Loucy (cell line): ENCODE data around the gene ABLIM1.

ENCODE experiments used
- H2AFZ ChIP-seq: fragments of 200-600 bp; sonication (generic); 2 replicates; pipeline ENCODE4 v1.6.0; 2016; ENCODE audit warnings: antibody characterized with exemption, mild to moderate bottlenecking, low read length, moderate library complexity
- H3F3A ChIP-seq: fragments of 200-600 bp; 2 replicates; pipeline ENCODE4 v1.6.0; 2016; ENCODE audit warnings: antibody characterized with exemption, low read depth, mild to moderate bottlenecking
- H3K27me3 ChIP-seq: fragments of 200-600 bp; sonication (generic); 2 replicates; pipeline ENCODE4 v1.6.1; 2014; ENCODE audit warnings: low read length, mild to moderate bottlenecking; ENCODE audit not compliant: insufficient read depth, poor library complexity, severe bottlenecking
- H3K36me3 ChIP-seq: fragments of 200-600 bp; sonication (generic); 2 replicates; pipeline ENCODE4 v1.6.1; 2016; ENCODE audit warnings: low read length; ENCODE audit not compliant: insufficient read depth
- H3K4me1 ChIP-seq: fragments of 200-600 bp; sonication (generic); 2 replicates; pipeline ENCODE4 v1.5.1; 2014; ENCODE audit warnings: low read length, mild to moderate bottlenecking; ENCODE audit not compliant: insufficient read depth, poor library complexity, severe bottlenecking
- H3K4me2 ChIP-seq: fragments of 200-600 bp; sonication (generic); 2 replicates; pipeline ENCODE4 v1.6.0; 2014; ENCODE audit warnings: antibody characterized with exemption, low read length, low read depth, mild to moderate bottlenecking; ENCODE audit not compliant: poor library complexity, severe bottlenecking
- H3K4me3 ChIP-seq: fragments of 200-600 bp; sonication (generic); 2 replicates; pipeline ENCODE4 v1.5.1; 2014; ENCODE audit warnings: low read length, mild to moderate bottlenecking, mixed read lengths; ENCODE audit not compliant: poor library complexity, severe bottlenecking
- H3K79me2 ChIP-seq: fragments of 200-600 bp; sonication (generic); 2 replicates; pipeline ENCODE4 v1.6.1; 2014; ENCODE audit warnings: low read length; ENCODE audit not compliant: insufficient read depth
- H3K9ac ChIP-seq: fragments of 200-600 bp; sonication (generic); 2 replicates; pipeline ENCODE4 v1.6.0; 2014; ENCODE audit warnings: mild to moderate bottlenecking, low read depth, low read length, moderate library complexity; ENCODE audit not compliant: poor library complexity, severe bottlenecking
- H3K9me2 ChIP-seq: fragments of 200-600 bp; sonication (generic); replicated peaks from 2 replicates; pipeline ENCODE4 v1.6.1; 2016; ENCODE audit warnings: low read depth, low read length, mixed read lengths
- H3K9me3 ChIP-seq: fragments of 200-600 bp; sonication (generic); 2 replicates; pipeline ENCODE4 v1.6.1; 2014; ENCODE audit warnings: mild to moderate bottlenecking, antibody characterized with exemption, low read length, low read depth; ENCODE audit not compliant: insufficient read depth
- H4K20me1 ChIP-seq: fragments of 200-600 bp; sonication (generic); 2 replicates; pipeline ENCODE4 v1.6.0; 2014; ENCODE audit warnings: antibody characterized with exemption, low read length, mild to moderate bottlenecking; ENCODE audit not compliant: insufficient read depth, poor library complexity, severe bottlenecking
- EZH2phosphoT487 ChIP-seq: fragments of 200-600 bp; IDR thresholded peaks from 2 replicates; pipeline ENCODE4 v1.6.1; 2018; ENCODE audit warnings: antibody characterized with exemption, mild to moderate bottlenecking, moderate library complexity, borderline replicate concordance
- TF ChIP-seq, protein P1 (sequence below): fragments of 200-600 bp; sonication (generic); conservative IDR thresholded peaks from 2 replicates; pipeline ENCODE4 v1.5.1; 2014; ENCODE audit warnings: mild to moderate bottlenecking, antibody characterized with exemption, low read length

The ABLIM1 gene

DNA sequence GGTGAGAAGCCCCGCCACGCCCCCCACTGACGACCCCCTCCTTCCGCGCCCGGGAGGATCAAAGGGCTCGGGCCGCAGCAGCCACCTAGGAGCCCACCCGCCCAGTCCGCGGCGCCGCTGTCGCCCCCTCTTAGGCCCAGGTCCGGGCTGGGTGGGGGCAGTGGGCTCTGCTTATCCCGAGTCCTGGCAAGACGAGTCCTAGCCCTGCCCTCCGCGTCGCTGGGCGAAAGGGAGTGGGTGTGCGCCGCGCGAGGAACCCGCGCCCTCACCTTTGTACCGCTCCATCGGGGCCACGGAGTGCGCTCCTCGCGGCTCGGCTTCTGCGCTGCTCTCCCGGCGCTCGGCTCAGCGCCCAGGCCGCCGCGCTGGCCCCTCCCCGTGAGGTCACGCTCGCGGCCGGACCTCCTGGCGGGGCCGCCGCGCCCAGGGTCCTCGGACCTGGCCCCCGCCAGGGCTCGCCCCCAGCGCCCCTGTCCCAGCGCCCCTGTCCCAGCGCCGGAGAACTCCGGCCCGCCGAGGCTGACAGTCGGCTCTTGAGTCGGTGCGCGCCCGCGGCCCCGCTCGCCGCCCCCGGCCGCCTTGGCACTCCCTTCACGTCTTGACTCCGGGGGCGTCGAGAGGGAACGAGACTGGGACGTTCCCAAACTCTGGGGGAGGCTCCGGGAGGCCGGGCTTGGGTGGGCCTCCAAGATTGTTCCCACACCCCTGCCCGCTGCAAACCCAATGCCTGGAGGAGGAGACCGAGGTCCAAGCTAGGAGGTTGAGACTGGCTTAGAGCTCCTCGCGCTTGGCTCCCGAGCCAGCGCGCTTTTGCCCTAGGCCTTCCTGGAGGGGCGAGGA is 253.7 kb downstream of the ABLIM1 start, which contains the start of gene AFAP1L2:
AFAP1L2 (minus strand) TSS at position 332 of the 840 bp plus-strand sequence; CDS start at position 285, 47 bp downstream.
- H3F3A ChIP-seq = no peaks in the 10 kb centered on the region
- no peak within 1 kb of the TSS for H3K4me3 ChIP-seq
- H3K9me3 ChIP-seq = no peaks in the 10 kb centered on the region
- H3K9ac ChIP-seq = no peak within 1 kb of the TSS
- peaks cover 17% of the 10 kb centered on the region for H3K4me1 ChIP-seq
- H2AFZ ChIP-seq = no peak within 1 kb of the TSS
- no peaks in the 10 kb centered on the region for H3K79me2 ChIP-seq
- H3K9me2 ChIP-seq = no peaks in the 10 kb centered on the region
- H3K36me3 ChIP-seq = no peaks in the 10 kb centered on the region
- no peaks in the 10 kb centered on the region for H4K20me1 ChIP-seq
- no peaks in the 10 kb centered on the region for H3K27me3 ChIP-seq
- no peak for TF ChIP-seq EZH2phosphoT487
- TF ChIP-seq, protein P1, sequence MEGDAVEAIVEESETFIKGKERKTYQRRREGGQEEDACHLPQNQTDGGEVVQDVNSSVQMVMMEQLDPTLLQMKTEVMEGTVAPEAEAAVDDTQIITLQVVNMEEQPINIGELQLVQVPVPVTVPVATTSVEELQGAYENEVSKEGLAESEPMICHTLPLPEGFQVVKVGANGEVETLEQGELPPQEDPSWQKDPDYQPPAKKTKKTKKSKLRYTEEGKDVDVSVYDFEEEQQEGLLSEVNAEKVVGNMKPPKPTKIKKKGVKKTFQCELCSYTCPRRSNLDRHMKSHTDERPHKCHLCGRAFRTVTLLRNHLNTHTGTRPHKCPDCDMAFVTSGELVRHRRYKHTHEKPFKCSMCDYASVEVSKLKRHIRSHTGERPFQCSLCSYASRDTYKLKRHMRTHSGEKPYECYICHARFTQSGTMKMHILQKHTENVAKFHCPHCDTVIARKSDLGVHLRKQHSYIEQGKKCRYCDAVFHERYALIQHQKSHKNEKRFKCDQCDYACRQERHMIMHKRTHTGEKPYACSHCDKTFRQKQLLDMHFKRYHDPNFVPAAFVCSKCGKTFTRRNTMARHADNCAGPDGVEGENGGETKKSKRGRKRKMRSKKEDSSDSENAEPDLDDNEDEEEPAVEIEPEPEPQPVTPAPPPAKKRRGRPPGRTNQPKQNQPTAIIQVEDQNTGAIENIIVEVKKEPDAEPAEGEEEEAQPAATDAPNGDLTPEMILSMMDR = no peak
- H3K4me2 ChIP-seq = no peak within 1 kb of the TSS

DNA sequence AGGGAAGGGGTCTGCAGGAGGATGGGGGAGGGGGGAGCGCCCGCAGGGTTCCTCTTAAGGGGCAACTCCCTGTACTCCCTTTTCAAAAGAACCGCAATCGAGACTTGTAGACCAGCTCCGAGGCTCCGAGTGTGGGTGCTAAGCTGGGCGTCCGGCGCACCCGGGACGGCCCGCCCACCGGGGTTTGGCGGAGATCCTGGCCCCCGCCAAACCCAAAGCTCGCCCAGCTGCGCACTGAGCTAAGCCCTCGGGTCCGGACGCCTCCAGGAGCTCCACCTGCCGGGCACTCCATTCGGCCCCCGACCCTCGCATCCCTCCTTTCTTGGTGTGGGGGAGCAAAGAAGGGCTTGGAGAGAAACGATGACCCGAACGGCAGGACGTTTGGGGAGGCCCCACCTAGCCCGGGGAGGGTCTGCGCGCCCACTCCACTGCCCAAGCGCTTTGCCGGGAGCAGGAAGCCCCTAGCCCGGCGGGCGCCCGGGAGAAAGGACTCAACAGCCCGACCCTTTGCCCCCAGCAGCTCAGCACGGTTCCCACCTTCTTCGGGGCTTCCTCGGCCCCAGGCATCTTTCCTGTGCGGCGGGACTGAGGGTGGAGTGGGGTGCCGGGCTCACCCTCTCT is 254.4 kb downstream of the ABLIM1 start:
- no peak overlapping the region for H3K4me2 ChIP-seq
- no peak overlapping the region for H3K9ac ChIP-seq
- no peaks in the 10 kb centered on the region for H3K9me3 ChIP-seq
- H3K27me3 ChIP-seq = no peaks in the 10 kb centered on the region
- H3F3A ChIP-seq = no peaks in the 10 kb centered on the region
- no peak overlapping the region for H2AFZ ChIP-seq
- peaks cover 10% of the 10 kb centered on the region for H3K4me1 ChIP-seq
- H3K36me3 ChIP-seq = no peaks in the 10 kb centered on the region
- TF ChIP-seq, protein P1 = no peak
- no peak for TF ChIP-seq EZH2phosphoT487
- H4K20me1 ChIP-seq = no peaks in the 10 kb centered on the region
- H3K9me2 ChIP-seq = no peaks in the 10 kb centered on the region
- H3K79me2 ChIP-seq = no peaks in the 10 kb centered on the region
- H3K4me3 ChIP-seq = no peak overlapping the region

DNA sequence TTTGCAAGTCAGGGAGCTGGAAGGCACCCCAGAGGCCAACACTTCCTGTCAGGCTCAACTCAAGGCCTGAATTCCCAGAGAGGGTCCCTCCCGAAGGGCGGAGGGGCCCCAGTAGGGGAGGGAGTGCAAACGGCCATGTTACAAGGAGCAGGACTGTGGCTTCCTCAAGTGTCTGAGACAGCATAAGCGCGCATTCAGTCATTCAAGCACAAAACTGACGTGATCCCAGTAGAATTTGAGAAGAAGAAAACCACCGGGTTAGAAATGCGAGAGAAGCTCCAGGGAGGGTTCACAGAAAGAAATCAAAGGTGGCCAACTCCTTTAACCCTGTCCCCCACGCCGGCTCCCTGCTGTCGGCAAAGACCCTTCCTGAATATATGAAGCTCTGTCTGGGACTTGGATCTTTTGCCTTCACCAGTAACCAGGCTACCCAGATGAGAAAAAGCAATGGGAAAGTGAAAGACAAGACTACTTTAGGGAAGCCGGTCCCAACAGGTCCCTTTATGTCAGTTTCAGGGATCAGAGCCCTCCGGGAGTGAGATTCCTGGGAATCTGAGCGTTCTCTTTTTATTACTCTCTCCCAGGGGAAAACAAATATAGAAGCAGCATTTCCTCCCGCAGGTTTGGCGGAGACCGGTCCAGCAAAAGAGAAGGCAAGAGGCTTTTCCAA is 255.1 kb downstream of the ABLIM1 start:
- no peaks in the 10 kb centered on the region for H3K9me2 ChIP-seq
- H3K27me3 ChIP-seq = no peaks in the 10 kb centered on the region
- no peaks in the 10 kb centered on the region for H3F3A ChIP-seq
- H3K4me2 ChIP-seq = no peak overlapping the region
- no peaks in the 10 kb centered on the region for H3K79me2 ChIP-seq
- H3K4me1 ChIP-seq = peaks cover 7% of the 10 kb centered on the region
- no peak overlapping the region for H2AFZ ChIP-seq
- TF ChIP-seq, protein P1 = no peak
- TF ChIP-seq EZH2phosphoT487 = no peak
- H3K9ac ChIP-seq = no peak overlapping the region
- no peaks in the 10 kb centered on the region for H3K36me3 ChIP-seq
- no peaks in the 10 kb centered on the region for H3K9me3 ChIP-seq
- H3K4me3 ChIP-seq = no peak overlapping the region
- H4K20me1 ChIP-seq = no peaks in the 10 kb centered on the region
